Peyer's patch (tissue), 4 donors: ENCODE results near the gene CEMIP2.

Experiments
- POLR2A ChIP-seq, 2 donors: fragments of 450-650 bp; IDR thresholded peaks; one replicate each; pipeline ENCODE4 v1.5.1; 2017; ENCODE audit warnings: antibody characterized with exemption in 2 of 2, mild to moderate bottlenecking in 2 of 2, moderate library complexity in 2 of 2
- TF ChIP-seq, protein P1 (sequence below), 6 experiments: fragments of 450-650 bp in 4 of 6; fragments of 200-600 bp in 2 of 6; sonication (generic) in 1 of 6; IDR thresholded peaks; one replicate each; pipeline ENCODE4 v1.5.1; 2017 to 2019; ENCODE audit warnings: antibody characterized with exemption in 6 of 6, mild to moderate bottlenecking in 3 of 6, moderate library complexity in 1 of 6

GRCh38 chr9:71756753-71757152 is 11.6 kb downstream of the CEMIP2 start:
- TF ChIP-seq, protein P1, sequence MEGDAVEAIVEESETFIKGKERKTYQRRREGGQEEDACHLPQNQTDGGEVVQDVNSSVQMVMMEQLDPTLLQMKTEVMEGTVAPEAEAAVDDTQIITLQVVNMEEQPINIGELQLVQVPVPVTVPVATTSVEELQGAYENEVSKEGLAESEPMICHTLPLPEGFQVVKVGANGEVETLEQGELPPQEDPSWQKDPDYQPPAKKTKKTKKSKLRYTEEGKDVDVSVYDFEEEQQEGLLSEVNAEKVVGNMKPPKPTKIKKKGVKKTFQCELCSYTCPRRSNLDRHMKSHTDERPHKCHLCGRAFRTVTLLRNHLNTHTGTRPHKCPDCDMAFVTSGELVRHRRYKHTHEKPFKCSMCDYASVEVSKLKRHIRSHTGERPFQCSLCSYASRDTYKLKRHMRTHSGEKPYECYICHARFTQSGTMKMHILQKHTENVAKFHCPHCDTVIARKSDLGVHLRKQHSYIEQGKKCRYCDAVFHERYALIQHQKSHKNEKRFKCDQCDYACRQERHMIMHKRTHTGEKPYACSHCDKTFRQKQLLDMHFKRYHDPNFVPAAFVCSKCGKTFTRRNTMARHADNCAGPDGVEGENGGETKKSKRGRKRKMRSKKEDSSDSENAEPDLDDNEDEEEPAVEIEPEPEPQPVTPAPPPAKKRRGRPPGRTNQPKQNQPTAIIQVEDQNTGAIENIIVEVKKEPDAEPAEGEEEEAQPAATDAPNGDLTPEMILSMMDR (IDR thresholded peaks at IDR 0.05) = no peak
- no peak for TF ChIP-seq POLR2A (IDR thresholded peaks at IDR 0.05)
